Activated CD4-positive, alpha-beta T cell treated with anti-CD3 and anti-CD28 coated beads for 1 hour (primary cell): ENCODE results near the gene SIVA1.
"Not testable (repeated sequence)": the region's sequence is repeated elsewhere in the genome, so short reads cannot be mapped to it uniquely, and the experiment has no call there.

Experiments used
- DNase-seq: peaks from one replicate; pipeline ENCODE4 v3.0.0-alpha.2; 2020

Gene SIVA1

DNA sequence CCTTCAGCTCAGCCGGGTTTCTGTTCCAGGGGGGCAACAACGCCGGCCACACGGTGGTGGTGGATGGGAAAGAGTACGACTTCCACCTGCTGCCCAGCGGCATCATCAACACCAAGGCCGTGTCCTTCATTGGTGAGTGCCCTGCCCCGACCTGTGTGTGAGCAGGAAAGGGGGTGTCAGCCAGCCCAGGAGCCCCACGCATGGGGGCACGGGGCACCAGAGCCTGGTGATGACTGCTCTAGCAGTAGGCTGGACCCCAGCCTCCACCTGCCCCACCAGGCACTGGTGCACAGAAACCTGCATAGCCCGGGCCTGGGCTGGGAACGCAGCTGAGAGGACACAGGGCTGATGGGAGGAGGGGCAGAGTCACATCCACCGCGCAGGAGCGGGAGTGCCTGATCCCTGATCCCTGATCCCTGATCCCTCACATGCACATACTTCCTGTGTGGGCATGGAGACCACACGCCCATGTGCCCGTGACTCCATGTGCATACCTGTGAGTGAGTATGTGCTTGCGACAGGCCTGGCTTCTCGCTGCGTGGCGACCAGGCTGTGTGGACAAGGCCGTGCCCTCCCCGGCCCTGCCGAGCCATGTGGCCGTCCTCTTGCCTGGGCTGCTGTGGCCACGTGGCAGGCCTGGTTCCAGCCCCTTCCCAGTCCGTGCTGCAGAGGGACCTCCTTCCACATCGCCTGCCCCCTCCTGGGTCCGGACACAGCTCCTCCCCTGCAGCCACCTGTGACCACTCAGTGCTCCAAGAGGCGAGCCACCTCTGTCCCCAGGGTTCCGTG is 17.8 kb upstream of the SIVA1 start:
- DNase-seq = no peak

GRCh38 chr14:104735830-104736642 is 16.9 kb upstream of the SIVA1 start:
- DNase-seq = no peak

GRCh38 chr14:104738375-104739019 is 14.4 kb upstream of the SIVA1 start:
- no peak for DNase-seq

DNA sequence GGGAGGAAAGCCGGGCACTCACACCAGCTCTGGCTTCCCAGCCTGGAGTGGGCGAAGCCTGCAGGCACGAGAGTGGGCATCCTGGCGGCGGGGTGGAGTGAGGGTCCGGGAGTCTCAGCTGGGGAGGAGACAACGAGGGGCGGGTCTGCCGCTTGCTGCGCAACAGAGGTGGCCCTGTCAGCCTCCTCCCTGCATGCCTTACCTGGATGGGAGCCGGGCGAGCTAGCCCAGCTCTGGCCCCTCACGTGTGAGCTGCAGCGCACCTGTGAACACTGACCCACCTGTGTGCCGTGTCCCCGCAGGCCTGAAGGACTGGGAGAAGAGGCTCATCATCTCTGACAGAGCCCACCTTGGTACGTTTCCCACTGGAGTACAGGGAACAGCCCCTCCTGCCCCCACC is 13.9 kb upstream of the SIVA1 start:
- no peak for DNase-seq

- DNase-seq = no peak
Observed at GRCh38 chr14:104739546-104740516, 13.1 kb upstream of the SIVA1 start.

DNA sequence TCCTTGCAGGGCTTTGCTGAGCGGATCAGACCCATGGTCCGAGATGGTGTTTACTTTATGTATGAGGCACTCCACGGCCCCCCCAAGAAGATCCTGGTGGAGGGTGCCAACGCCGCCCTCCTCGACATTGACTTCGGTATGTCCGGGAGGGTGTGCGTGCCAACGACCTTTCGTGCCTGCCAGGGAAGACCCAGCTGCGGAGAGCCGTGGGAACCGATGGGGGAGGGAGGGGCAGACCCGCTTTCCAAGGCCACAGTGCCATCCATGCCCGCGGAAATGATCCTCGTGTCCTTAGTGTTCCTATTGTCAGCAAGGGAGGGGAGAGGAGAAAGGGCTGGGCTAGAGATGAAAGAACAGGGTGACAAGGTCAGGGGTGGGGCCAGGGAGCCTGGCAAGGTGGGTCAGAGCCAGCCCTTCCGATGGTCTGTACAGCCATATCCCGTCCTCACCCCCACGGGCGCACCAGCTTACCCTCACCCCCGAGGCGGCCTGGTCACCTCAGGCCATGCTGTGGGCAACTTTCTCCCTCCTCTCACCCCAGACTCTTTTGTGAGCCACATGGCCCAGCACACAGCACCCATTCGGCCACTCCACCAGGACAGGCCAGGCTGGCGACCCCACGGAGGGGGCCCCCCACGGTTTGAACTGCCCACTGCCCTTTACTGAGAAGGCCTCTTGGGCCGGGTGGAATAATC is 11.7 kb upstream of the SIVA1 start:
- no peak for DNase-seq

DNA sequence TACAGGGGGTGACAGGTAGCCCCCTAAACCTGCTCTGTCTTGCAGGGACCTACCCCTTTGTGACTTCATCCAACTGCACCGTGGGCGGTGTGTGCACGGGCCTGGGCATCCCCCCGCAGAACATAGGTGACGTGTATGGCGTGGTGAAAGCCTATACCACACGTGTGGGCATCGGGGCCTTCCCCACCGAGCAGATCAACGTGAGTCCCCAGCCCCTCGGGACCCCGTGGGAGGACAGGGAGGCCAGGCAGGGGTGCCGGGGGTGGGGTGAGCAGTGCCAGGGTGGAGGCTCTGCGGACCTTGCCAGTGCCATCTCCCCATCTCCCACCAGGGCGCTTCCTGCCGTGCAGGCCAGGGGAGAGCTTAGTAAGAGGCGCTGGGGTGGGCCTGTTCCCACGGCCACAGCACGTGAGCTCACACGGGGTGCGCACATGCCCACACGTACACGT is 11.1 kb upstream of the SIVA1 start:
- DNase-seq = no peak

- no peak for DNase-seq
Observed at GRCh38 chr14:104742586-104743455, 10.1 kb upstream of the SIVA1 start.

GRCh38 chr14:104743461-104744380 is 9.2 kb upstream of the SIVA1 start:
- DNase-seq = no peak

DNA sequence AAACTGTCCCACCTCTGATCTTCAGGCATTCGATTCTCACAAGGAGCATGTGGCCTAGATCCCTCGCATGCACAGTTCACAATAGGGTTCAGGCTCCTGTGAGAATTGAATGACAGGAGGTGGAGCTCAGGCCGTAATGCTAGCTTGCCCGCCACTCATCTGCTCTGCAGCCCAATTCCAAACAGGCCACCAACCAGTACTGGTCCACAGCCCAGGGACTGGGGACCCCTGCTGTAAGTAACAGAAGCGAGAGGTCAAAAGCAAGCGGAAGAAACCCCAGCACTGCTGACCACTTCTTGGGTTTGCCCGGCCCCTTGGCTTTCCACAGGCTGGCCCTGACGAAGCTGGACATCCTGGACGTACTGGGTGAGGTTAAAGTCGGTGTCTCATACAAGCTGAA is 8.5 kb upstream of the SIVA1 start:
- no peak for DNase-seq

DNA sequence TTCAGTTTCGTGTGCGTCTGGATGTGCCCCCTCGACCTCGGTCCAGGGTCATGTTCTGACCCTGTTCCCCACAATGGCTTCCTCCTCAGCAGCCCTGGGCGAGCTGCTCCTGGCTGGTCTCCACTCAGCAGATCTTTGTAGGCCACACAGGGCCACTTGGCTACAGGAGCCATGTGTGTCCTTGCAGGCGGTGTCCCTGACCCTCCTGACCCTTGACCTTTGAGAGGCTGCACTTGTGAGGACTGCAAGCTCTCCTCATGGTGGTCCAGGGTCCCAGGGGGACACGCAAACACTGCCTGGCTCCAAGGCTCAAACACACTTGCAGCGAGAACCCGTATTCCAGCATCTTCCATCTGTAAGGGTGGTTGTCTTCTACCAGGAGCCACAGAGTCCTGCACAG is 7.5 kb upstream of the SIVA1 start:
- no peak for DNase-seq

DNA sequence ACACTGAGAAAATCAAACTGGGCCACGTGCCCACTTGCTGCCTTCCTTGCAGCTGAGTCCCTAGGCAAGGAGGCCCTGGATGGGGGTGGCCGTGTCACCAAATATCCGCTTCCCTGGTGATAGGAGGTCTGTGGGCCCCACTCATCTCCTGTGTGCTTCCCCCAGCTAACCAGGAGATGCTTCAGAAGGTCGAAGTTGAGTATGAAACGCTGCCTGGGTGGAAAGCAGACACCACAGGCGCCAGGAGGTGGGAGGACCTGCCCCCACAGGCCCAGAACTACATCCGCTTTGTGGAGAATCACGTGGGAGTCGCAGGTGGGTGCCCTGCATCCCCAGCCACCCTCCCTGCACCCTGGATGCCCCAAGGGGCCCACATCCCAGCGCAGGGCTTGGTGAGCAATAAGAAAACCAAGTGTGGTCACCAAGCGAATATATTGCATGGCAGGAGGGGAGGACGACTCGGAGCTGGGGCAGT is 6.8 kb upstream of the SIVA1 start:
- no peak for DNase-seq

- no peak for DNase-seq
Observed at GRCh38 chr14:104746934-104747481, 5.9 kb upstream of the SIVA1 start.

GRCh38 chr14:104747876-104748275 is 5.1 kb upstream of the SIVA1 start:
- no peak for DNase-seq

DNA sequence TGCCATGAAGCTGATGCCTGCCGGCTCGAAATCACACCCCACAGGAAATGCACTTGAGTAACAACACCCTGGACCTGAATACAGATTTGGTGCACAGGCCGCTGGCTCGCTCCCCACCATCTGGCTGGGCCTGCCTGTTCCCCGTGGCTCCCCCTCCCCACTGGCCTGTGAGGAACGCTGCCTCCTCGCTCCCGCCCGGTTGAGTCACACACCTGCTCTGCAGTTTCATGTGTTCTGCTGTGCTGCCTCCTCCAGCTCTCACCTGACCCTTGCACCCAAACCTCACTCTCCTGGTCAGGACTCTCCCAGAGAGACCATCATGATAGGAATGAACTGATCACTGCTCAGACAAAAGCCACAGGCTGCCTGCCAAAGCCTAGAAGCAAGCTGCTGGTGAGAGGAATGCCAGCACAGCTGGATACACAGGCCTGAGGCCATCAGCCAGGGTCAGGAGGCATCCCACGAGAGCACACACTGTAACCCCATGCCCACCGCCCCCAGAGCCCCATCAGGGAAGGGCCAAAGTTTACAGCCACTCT is 3.8 kb upstream of the SIVA1 start:
- no peak for DNase-seq

- DNase-seq = no peak
Observed at GRCh38 chr14:104750056-104750752, 2.7 kb upstream of the SIVA1 start.

GRCh38 chr14:104750753-104751057 is 2.2 kb upstream of the SIVA1 start:
- not testable (repeated sequence) for DNase-seq
